ENCODE measurements around the gene GRM8.

GRM8 gene

GRCh38 chr7:127186686-127187085 lies 66.1 kb downstream of the GRM8 start:
- Histone ChIP-seq H3K9me3 (ENCODE audit: insufficient read depth, low read length, severe bottlenecking) (no peaks in the 10 kb centered on the region), H3K4me3 (ENCODE audit: low read depth in 1 of 2, low read length in 2 of 2) (no peak overlapping the region), H3K79me2 (ENCODE audit: insufficient read depth, low read length) (no peaks in the 10 kb centered on the region), H3K36me3 (ENCODE audit: insufficient read depth, low read length) (no peaks in the 10 kb centered on the region), H3K27me3 (ENCODE audit: insufficient read depth, low read length, poor library complexity) (no peaks in the 10 kb centered on the region), H4K20me1 (ENCODE audit: insufficient read depth, low read length) (no peaks in the 10 kb centered on the region), H3K4me2 (ENCODE audit: insufficient read depth, low read length) (no peak overlapping the region), H3K4me1 (ENCODE audit: insufficient read depth, low read length) (no peaks in the 10 kb centered on the region), H3K27ac (ENCODE audit: low read length) (no peak overlapping the region), H2AFZ (ENCODE audit: low read depth, low read length) (no peak overlapping the region), H3K9ac (ENCODE audit: low read depth, low read length) (no peak overlapping the region)
- DNase-seq (peak; percentile 25), ATAC-seq (ENCODE audit: insufficient read depth, low read depth) (peak; percentile 74)
- no peak for TF ChIP-seq CTCF (IDR thresholded peaks at IDR 0.05; ENCODE audit: borderline replicate concordance, extremely low read depth, low read length, poor library complexity, severe bottlenecking)
- no peak for TF ChIP-seq EZH2 (IDR thresholded peaks at IDR 0.05; ENCODE audit: borderline replicate concordance, low read depth, low read length, severe bottlenecking)

- H3K4me1 ChIP-seq (ENCODE audit: insufficient read depth, low read length), result no peaks in the 10 kb centered on the region
- H2AFZ ChIP-seq (ENCODE audit: low read depth, low read length), result no peak overlapping the region
- no peak overlapping the region for H3K4me2 ChIP-seq (ENCODE audit: insufficient read depth, low read length)
- H3K79me2 ChIP-seq (ENCODE audit: insufficient read depth, low read length), result no peaks in the 10 kb centered on the region
- H3K9me3 ChIP-seq (ENCODE audit: insufficient read depth, low read length, severe bottlenecking), result no peaks in the 10 kb centered on the region
- H4K20me1 ChIP-seq (ENCODE audit: insufficient read depth, low read length), result no peaks in the 10 kb centered on the region
- H3K27ac ChIP-seq (ENCODE audit: low read length), result no peak overlapping the region
- H3K4me3 ChIP-seq (ENCODE audit: low read depth in 1 of 2, low read length in 2 of 2), result no peak overlapping the region
- no peak for TF ChIP-seq CTCF (IDR thresholded peaks at IDR 0.05; ENCODE audit: borderline replicate concordance, extremely low read depth, low read length, poor library complexity, severe bottlenecking)
- no peak for TF ChIP-seq EZH2 (IDR thresholded peaks at IDR 0.05; ENCODE audit: borderline replicate concordance, low read depth, low read length, severe bottlenecking)
- H3K27me3 ChIP-seq (ENCODE audit: insufficient read depth, low read length, poor library complexity), result no peaks in the 10 kb centered on the region
- no peaks in the 10 kb centered on the region for H3K36me3 ChIP-seq (ENCODE audit: insufficient read depth, low read length)
- ATAC-seq (ENCODE audit: insufficient read depth, low read depth), result no peak
- no peak for DNase-seq
- no peak overlapping the region for H3K9ac ChIP-seq (ENCODE audit: low read depth, low read length)
These were observed 75.6 kb downstream of the GRM8 start for GRCh38 chr7:127177156-127177555.

- Histone ChIP-seq H3K36me3 (ENCODE audit: insufficient read depth, low read length) (no peaks in the 10 kb centered on the region), H3K27ac (ENCODE audit: low read length) (no peak overlapping the region), H3K4me2 (ENCODE audit: insufficient read depth, low read length) (no peak overlapping the region), H3K79me2 (ENCODE audit: insufficient read depth, low read length) (no peaks in the 10 kb centered on the region), H4K20me1 (ENCODE audit: insufficient read depth, low read length) (no peaks in the 10 kb centered on the region), H3K9me3 (ENCODE audit: insufficient read depth, low read length, severe bottlenecking) (no peaks in the 10 kb centered on the region), H3K4me1 (ENCODE audit: insufficient read depth, low read length) (no peaks in the 10 kb centered on the region), H3K27me3 (ENCODE audit: insufficient read depth, low read length, poor library complexity) (no peaks in the 10 kb centered on the region), H3K4me3 (ENCODE audit: low read depth in 1 of 2, low read length in 2 of 2) (no peak overlapping the region), H2AFZ (ENCODE audit: low read depth, low read length) (no peak overlapping the region), H3K9ac (ENCODE audit: low read depth, low read length) (no peak overlapping the region)
- ATAC-seq (ENCODE audit: insufficient read depth, low read depth), result no peak
- no peak for DNase-seq
- no peak for TF ChIP-seq CTCF (IDR thresholded peaks at IDR 0.05; ENCODE audit: borderline replicate concordance, extremely low read depth, low read length, poor library complexity, severe bottlenecking)
These were observed 90.4 kb downstream of the GRM8 start for GRCh38 chr7:127162366-127162765.

DNA sequence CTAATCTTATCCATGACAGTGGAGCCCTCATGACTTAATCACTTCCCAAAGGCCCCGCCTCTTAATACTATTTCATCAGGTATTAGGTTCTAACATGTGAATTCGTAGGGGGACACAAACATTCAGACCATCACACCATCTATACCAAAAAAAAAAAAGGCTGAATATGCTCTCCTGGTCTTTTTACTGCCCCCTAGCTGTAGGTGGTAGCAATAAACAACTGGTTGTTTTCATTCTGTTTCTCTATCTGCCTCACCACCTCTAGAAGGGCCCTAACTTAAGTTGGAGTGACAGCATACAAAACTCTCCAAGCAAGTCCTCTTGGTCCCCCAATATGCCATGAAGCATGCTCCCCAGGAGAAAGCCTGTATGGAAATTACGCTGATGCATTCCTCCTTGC lies 94.1 kb downstream of the GRM8 start:
- H3K9ac ChIP-seq (ENCODE audit: low read depth, low read length), result no peak overlapping the region
- H3K4me3 ChIP-seq (ENCODE audit: low read depth in 1 of 2, low read length in 2 of 2), result no peak overlapping the region
- no peak overlapping the region for H2AFZ ChIP-seq (ENCODE audit: low read depth, low read length)
- H3K4me2 ChIP-seq (ENCODE audit: insufficient read depth, low read length), result no peak overlapping the region
- peak; percentile 50 for TF ChIP-seq CTCF (IDR thresholded peaks at IDR 0.05; ENCODE audit: borderline replicate concordance, extremely low read depth, low read length, poor library complexity, severe bottlenecking)
- no peak for TF ChIP-seq EZH2 (IDR thresholded peaks at IDR 0.05; ENCODE audit: borderline replicate concordance, low read depth, low read length, severe bottlenecking)
- no peak overlapping the region for H3K27ac ChIP-seq (ENCODE audit: low read length)
- no peak for ATAC-seq (ENCODE audit: insufficient read depth, low read depth)
- H3K27me3 ChIP-seq (ENCODE audit: insufficient read depth, low read length, poor library complexity), result no peaks in the 10 kb centered on the region
- H4K20me1 ChIP-seq (ENCODE audit: insufficient read depth, low read length), result no peaks in the 10 kb centered on the region
- DNase-seq, result no peak
- no peaks in the 10 kb centered on the region for H3K36me3 ChIP-seq (ENCODE audit: insufficient read depth, low read length)
- H3K79me2 ChIP-seq (ENCODE audit: insufficient read depth, low read length), result no peaks in the 10 kb centered on the region
- no peaks in the 10 kb centered on the region for H3K4me1 ChIP-seq (ENCODE audit: insufficient read depth, low read length)
- no peaks in the 10 kb centered on the region for H3K9me3 ChIP-seq (ENCODE audit: insufficient read depth, low read length, severe bottlenecking)

Measured in DND-41 (cell line).